ENCODE measurements around the gene HEATR9.

- TF ChIP-seq YY1 (IDR thresholded peaks at IDR 0.05; ENCODE audit: insufficient read depth, insufficient read length): no peak
- TF ChIP-seq SUZ12 (IDR thresholded peaks at IDR 0.05; ENCODE audit: extremely low read depth, insufficient read depth, insufficient read length): no peak
Measured at GRCh38 chr17:35891269-35891668, 22.6 kb upstream of the HEATR9 start.
